Measurements from ENCODE around the gene ZNF28.
"Not testable (repeated sequence)": the region's sequence is repeated elsewhere in the genome, so short reads cannot be mapped to it uniquely, and the experiment has no call there.

ZNF28 gene

GRCh38 chr19:52756447-52756846 lies 65.0 kb downstream of the ZNF28 start:
- not testable (repeated sequence) for DNase-seq

- no peak for DNase-seq
These were observed 71.7 kb downstream of the ZNF28 start for GRCh38 chr19:52749780-52750179.

- peak; percentile 26 to 63 for DNase-seq
These were observed 73.0 kb downstream of the ZNF28 start for GRCh38 chr19:52748336-52748950.
